Uterus (tissue), 2 donors: ENCODE measurements around the gene FBLN2.

Experiments used
- POLR2A ChIP-seq, 2 donors: fragments of 450-650 bp; IDR thresholded peaks; one replicate each; pipeline ENCODE4 v1.6.1; 2016; ENCODE audit warnings: antibody characterized with exemption in 2 of 2, mild to moderate bottlenecking in 1 of 2, moderate library complexity in 1 of 2
- TF ChIP-seq, protein P1 (sequence below), 4 experiments: fragments of 200-600 bp in 2 of 4; fragments of 450-650 bp in 2 of 4; sonication (generic) in 2 of 4; IDR thresholded peaks; one replicate each; pipeline ENCODE4 v1.5.1; 2016 to 2019; ENCODE audit warnings: antibody characterized with exemption in 4 of 4, mild to moderate bottlenecking in 2 of 4, moderate library complexity in 1 of 4

DNA sequence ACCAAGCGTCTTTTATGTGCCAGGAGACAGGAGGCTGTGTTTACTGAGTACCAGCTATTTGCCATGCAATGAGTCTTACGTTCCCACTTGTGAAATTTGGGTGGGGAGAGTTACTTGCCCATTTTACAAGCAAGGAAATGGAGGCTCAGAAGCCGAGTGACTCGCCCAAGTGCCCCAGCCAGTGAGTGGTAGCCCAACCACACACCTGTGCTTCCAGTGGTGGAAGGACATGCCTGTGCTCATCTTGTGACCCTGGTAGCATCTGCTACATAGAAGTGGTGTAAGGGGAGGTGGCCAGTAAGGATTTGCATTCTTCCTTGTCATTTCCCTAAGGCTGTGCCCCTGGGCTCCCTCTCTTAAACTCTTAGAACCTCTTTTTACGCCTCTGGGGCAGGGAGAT, 49.3 kb downstream of the FBLN2 start:
- TF ChIP-seq, protein P1, sequence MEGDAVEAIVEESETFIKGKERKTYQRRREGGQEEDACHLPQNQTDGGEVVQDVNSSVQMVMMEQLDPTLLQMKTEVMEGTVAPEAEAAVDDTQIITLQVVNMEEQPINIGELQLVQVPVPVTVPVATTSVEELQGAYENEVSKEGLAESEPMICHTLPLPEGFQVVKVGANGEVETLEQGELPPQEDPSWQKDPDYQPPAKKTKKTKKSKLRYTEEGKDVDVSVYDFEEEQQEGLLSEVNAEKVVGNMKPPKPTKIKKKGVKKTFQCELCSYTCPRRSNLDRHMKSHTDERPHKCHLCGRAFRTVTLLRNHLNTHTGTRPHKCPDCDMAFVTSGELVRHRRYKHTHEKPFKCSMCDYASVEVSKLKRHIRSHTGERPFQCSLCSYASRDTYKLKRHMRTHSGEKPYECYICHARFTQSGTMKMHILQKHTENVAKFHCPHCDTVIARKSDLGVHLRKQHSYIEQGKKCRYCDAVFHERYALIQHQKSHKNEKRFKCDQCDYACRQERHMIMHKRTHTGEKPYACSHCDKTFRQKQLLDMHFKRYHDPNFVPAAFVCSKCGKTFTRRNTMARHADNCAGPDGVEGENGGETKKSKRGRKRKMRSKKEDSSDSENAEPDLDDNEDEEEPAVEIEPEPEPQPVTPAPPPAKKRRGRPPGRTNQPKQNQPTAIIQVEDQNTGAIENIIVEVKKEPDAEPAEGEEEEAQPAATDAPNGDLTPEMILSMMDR (IDR thresholded peaks at IDR 0.05), result no peak
- TF ChIP-seq POLR2A (IDR thresholded peaks at IDR 0.05), result no peak
